Keratinocyte (primary cell): Measurements from ENCODE around the gene PRKX. TPM values are rescaled to one million over a fixed set of nuclear protein-coding genes. Genes with fewer than 3 reads are reported as not detected.

Experiments
- DNase-seq: peaks from one replicate; pipeline ENCODE4 v3.0.0-alpha.2; 2011; ENCODE audit warnings: low read depth, missing footprints, low spot score
- FAIRE-seq: peaks from 2 replicates; lab custom pipeline; 2011; peaks lifted over from hg19 to GRCh38; lab: Jason Lieb, UNC
- H2AFZ ChIP-seq: 2 replicates; pipeline ENCODE4 v1.6.0; 2012; ENCODE audit warnings: low read length, control low read depth, inconsistent platforms; ENCODE audit not compliant: control insufficient read depth
- H3K27ac ChIP-seq: 2 replicates; pipeline ENCODE4 v1.5.1; 2011; ENCODE audit warnings: low read length; ENCODE audit not compliant: control insufficient read depth, insufficient read depth
- H3K27me3 ChIP-seq: 3 replicates; pipeline ENCODE4 v1.6.0; 2011; ENCODE audit warnings: low read length; ENCODE audit not compliant: control insufficient read depth, insufficient read depth; ENCODE audit errors: extremely low read depth
- H3K36me3 ChIP-seq, 2 experiments: 2 replicates in 1 of 2; 3 replicates in 1 of 2; pipeline ENCODE4 v1.5.1; 2011; ENCODE audit warnings: low read length in 2 of 2, mild to moderate bottlenecking in 1 of 2; ENCODE audit not compliant: control insufficient read depth in 2 of 2, insufficient read depth in 2 of 2; ENCODE audit errors: extremely low read depth in 1 of 2
- H3K4me1 ChIP-seq: 3 replicates; pipeline ENCODE4 v1.5.1; 2011; ENCODE audit warnings: low read length; ENCODE audit not compliant: control insufficient read depth, insufficient read depth; ENCODE audit errors: extremely low read depth
- H3K4me2 ChIP-seq: 3 replicates; pipeline ENCODE4 v1.6.0; 2011; ENCODE audit warnings: low read depth, low read length; ENCODE audit not compliant: control insufficient read depth, insufficient read depth; ENCODE audit errors: extremely low read depth
- H3K4me3 ChIP-seq, 3 experiments: fragments of 200-600 bp in 1 of 3; sonication (generic) in 1 of 3; 2 replicates in 2 of 3; 3 replicates in 1 of 3; pipeline ENCODE4 v1.5.1; 2011 to 2016; ENCODE audit warnings: low read length in 3 of 3, mild to moderate bottlenecking in 3 of 3, control low read depth in 2 of 3, inconsistent platforms in 1 of 3, low read depth in 1 of 3, mixed read lengths in 1 of 3, mixed run types in 1 of 3, moderate library complexity in 1 of 3; ENCODE audit not compliant: control insufficient read depth in 2 of 3, insufficient read depth in 2 of 3; ENCODE audit errors: extremely low read depth in 1 of 3
- H3K79me2 ChIP-seq: 2 replicates; pipeline ENCODE4 v1.6.0; 2012; ENCODE audit warnings: low read length; ENCODE audit not compliant: control insufficient read depth, insufficient read depth
- H3K9ac ChIP-seq: 3 replicates; pipeline ENCODE4 v1.6.0; 2011; ENCODE audit warnings: low read length; ENCODE audit not compliant: control insufficient read depth, insufficient read depth; ENCODE audit errors: extremely low read depth
- H3K9me1 ChIP-seq: 3 replicates; pipeline ENCODE4 v1.6.0; 2011; ENCODE audit warnings: low read length; ENCODE audit not compliant: control insufficient read depth, insufficient read depth; ENCODE audit errors: extremely low read depth
- H3K9me3 ChIP-seq: 2 replicates; pipeline ENCODE4 v1.5.1; 2012; ENCODE audit warnings: low read depth, low read length; ENCODE audit not compliant: control insufficient read depth
- H4K20me1 ChIP-seq: 3 replicates; pipeline ENCODE4 v1.6.0; 2011; ENCODE audit warnings: low read length; ENCODE audit not compliant: control insufficient read depth, insufficient read depth; ENCODE audit errors: extremely low read depth
- EZH2 ChIP-seq: IDR thresholded peaks from one replicate; pipeline ENCODE4 v1.6.1; 2012; ENCODE audit warnings: inconsistent platforms, mild to moderate bottlenecking, low read length, moderate library complexity
- dilution Hi-C: fragments of 300-500 bp; cut with MboI; formaldehyde crosslinking; loops from one replicate; pipeline ENCODE4 v1.7.0; 2020; ENCODE audit warnings: low sequenced_read_pairs; ENCODE audit not compliant: extremely low pct_ligation_motif_present
- polyA minus RNA-seq, 3 experiments: library from RNA; depleted of rRNA, polyadenylated mRNA; stranded (reverse); fragments of >200 nt; gene quantifications; 1 replicate in 1 of 3; 2 replicates in 1 of 3; 3 replicates in 1 of 3; pipeline ENCODE4 v1.2.3, GENCODE V29; 2011
- polyA plus RNA-seq, 5 experiments: library from polyadenylated mRNA; depleted of rRNA in 3 of 5; stranded (reverse) in 3 of 5; stranded (forward) in 1 of 5; unstranded in 1 of 5; fragments of >200 nt; gene quantifications; 1 replicate in 1 of 5; 2 replicates in 3 of 5; 3 replicates in 1 of 5; pipeline versions ENCODE4 v1.2.1 to v1.2.3, GENCODE V29; 2011 to 2012; ENCODE audit warnings: missing spikeins in 2 of 5, low read depth in 1 of 5, low replicate concordance in 1 of 5
- TF ChIP-seq, protein P1 (sequence below), 3 experiments: IDR thresholded peaks in 1 of 3; conservative IDR thresholded peaks in 1 of 3; optimal IDR thresholded peaks in 1 of 3; 2 replicates in 2 of 3; 3 replicates in 1 of 3; pipeline versions ENCODE3 to v1.5.1; 2011; ENCODE audit warnings: low read length in 3 of 3, mild to moderate bottlenecking in 3 of 3, moderate library complexity in 2 of 3, control low read depth in 1 of 3, inconsistent platforms in 1 of 3; ENCODE audit not compliant: insufficient read depth in 2 of 3; ENCODE audit errors: extremely low read depth in 1 of 3

The PRKX gene
- polyA plus RNA-seq (34.7 to 39.9 TPM (median 35.1 TPM) in 3 replicates), polyA minus RNA-seq (26.8 to 47.2 TPM (median 37.7 TPM) in 3 replicates)
- 29.2 TPM for polyA plus RNA-seq (2011; ENCODE audit: low read depth)
- 39.6 and 48.7 TPM in 2 replicates for polyA plus RNA-seq (2011; cell fraction: cytosol; rRNA removed)
- polyA plus RNA-seq (2011; cell fraction: nucleus; rRNA removed), result 33.2 and 34.5 TPM in 2 replicates
- polyA plus RNA-seq (2012; ENCODE audit: low replicate concordance), result 24.8 and 37.9 TPM in 2 replicates
- 40.7 TPM for polyA minus RNA-seq (2011; cell fraction: cytosol; rRNA and poly(A)+ RNA removed)
- 25.4 and 40.6 TPM in 2 replicates for polyA minus RNA-seq (2011; cell fraction: nucleus; rRNA and poly(A)+ RNA removed)

DNA sequence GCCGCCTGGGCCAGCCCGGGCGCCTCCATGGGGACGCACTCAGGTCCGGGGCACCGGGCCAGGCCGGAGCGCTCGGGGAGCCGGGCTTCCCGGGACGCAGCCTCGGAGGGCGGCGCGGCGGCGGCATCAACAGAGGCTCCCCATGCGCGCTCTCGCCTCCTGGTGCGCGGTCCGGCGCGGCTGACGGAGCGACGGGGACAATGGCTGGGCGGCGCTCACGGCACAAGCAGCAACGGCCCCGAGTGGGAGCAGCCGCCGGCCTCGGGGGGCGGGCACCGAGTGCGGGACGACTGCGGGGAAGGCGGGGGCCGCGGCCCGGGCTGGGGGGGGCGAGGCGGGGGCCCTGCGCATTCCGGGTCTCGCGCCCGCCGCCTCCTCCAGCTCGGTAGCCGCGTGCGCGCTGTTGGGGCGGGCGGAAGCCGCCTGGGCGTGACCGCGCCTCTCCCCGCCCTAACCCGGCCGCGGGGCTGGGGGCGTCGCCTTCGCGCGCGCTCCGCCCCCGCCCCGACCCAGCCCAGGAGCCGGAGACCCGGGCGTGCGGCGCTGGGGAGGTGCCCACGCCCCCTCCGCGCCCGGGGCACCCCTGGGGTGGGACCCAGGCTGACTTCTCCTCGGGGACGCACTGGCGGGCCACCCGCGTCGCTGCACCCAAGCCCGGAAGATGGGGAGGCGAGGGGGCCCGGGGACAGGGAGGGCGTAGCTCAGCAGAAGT, at the start of gene PRKX:
PRKX (minus strand) TSS at position 425 of the 712 bp plus-strand sequence; CDS start at position 29, 396 bp downstream.
- no peak for TF ChIP-seq EZH2
- FAIRE-seq (no peak), DNase-seq (no peak)
- H3K4me1 ChIP-seq, result peaks cover 20% of the 10 kb centered on the region
- H4K20me1 ChIP-seq, result no peaks in the 10 kb centered on the region
- peak within 1 kb of the TSS; percentile 79 for H3K9ac ChIP-seq
- no peaks in the 10 kb centered on the region for H3K27me3 ChIP-seq
- H3K9me1 ChIP-seq, result no peaks in the 10 kb centered on the region
- no peaks in the 10 kb centered on the region for H3K9me3 ChIP-seq
- no peaks in the 10 kb centered on the region for H3K36me3 ChIP-seq
- dilution Hi-C loops, result no loop called here
- H3K27ac ChIP-seq, result peak within 1 kb of the TSS; percentile 52
- H2AFZ ChIP-seq, result peak within 1 kb of the TSS; percentile 72
- peak within 1 kb of the TSS; percentile 56 to 87 (median 77) for H3K4me3 ChIP-seq
- peak within 1 kb of the TSS; percentile 80 for H3K4me2 ChIP-seq
- peaks cover 39% of the 10 kb centered on the region for H3K79me2 ChIP-seq

DNA sequence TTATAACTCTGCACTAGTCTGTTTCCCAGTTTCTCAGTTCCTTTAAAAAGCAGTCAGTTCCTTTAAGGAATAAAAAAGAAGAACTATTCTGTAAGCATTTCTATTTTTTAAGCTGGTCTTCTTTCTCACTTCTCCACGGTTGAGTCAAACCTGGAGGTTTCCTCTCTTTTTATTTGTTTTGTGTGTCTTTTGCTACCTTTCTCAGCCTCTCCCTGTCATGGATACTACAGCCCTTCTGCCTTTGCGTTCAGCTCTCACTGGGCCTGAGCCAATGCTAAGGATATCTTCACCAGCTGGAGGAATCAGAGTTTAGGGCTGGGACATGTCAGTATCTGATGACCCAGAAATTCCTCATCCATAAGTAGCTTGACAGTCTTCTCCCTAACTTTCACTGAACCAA, 49.7 kb upstream of the PRKX start:
- no peaks in the 10 kb centered on the region for H3K79me2 ChIP-seq
- no peak for TF ChIP-seq EZH2
- TF ChIP-seq, protein P1, sequence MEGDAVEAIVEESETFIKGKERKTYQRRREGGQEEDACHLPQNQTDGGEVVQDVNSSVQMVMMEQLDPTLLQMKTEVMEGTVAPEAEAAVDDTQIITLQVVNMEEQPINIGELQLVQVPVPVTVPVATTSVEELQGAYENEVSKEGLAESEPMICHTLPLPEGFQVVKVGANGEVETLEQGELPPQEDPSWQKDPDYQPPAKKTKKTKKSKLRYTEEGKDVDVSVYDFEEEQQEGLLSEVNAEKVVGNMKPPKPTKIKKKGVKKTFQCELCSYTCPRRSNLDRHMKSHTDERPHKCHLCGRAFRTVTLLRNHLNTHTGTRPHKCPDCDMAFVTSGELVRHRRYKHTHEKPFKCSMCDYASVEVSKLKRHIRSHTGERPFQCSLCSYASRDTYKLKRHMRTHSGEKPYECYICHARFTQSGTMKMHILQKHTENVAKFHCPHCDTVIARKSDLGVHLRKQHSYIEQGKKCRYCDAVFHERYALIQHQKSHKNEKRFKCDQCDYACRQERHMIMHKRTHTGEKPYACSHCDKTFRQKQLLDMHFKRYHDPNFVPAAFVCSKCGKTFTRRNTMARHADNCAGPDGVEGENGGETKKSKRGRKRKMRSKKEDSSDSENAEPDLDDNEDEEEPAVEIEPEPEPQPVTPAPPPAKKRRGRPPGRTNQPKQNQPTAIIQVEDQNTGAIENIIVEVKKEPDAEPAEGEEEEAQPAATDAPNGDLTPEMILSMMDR (optimal IDR thresholded peaks at IDR 0.05 in 1 of 3, IDR thresholded peaks at IDR 0.05 in 1 of 3, conservative IDR thresholded peaks at IDR 0.05 in 1 of 3; ENCODE audit: extremely low read depth in 1 of 3, insufficient read depth in 2 of 3, low read length in 3 of 3), result no peak
- FAIRE-seq (no peak), DNase-seq (no peak)
- no peaks in the 10 kb centered on the region for H3K4me1 ChIP-seq
- H3K36me3 ChIP-seq, result no peaks in the 10 kb centered on the region
- no peak overlapping the region for H2AFZ ChIP-seq
- no peak overlapping the region for H3K4me3 ChIP-seq
- H3K27me3 ChIP-seq, result no peaks in the 10 kb centered on the region
- H3K9me3 ChIP-seq, result no peaks in the 10 kb centered on the region
- H3K4me2 ChIP-seq, result no peak overlapping the region
- no peaks in the 10 kb centered on the region for H3K9me1 ChIP-seq
- dilution Hi-C loops, result no loop called here
- H4K20me1 ChIP-seq, result no peaks in the 10 kb centered on the region
- H3K9ac ChIP-seq, result no peak overlapping the region
- H3K27ac ChIP-seq, result no peak overlapping the region
